HepG2 (cell line): Measurements from ENCODE around the gene SLC43A1. TPM values are rescaled to one million over a fixed set of nuclear protein-coding genes. Genes with fewer than 3 reads are reported as not detected.

ENCODE experiments used
- ATAC-seq: fragments of 200-7000 bp; cut with Tn5 transposase; 3 replicates; pipeline ENCODE4 v1.9.1; 2020; ENCODE audit warnings: mild to moderate bottlenecking, moderate library complexity
- BruUV-seq: library from RNA; stranded (reverse); fragments of 400-500 nt; replicated peaks from 2 replicates; lab custom pipeline; 2021; lab: Mats Ljungman, UMichigan
- CTCF ChIA-PET: fragments of 300-600 bp; formaldehyde crosslinking; extraction: SDS; loops from one replicate; lab custom pipeline; 2021; ENCODE audit warnings: low total read pairs, inconsistent platforms, low intra/inter-chr PET ratio; lab: Yijun Ruan, JAX
- POLR2A ChIA-PET: fragments of 350-600 bp; sonication (Branson Sonifier 250); formaldehyde crosslinking; loops from one replicate; lab custom pipeline; 2020; ENCODE audit warnings: antibody characterized with exemption, inconsistent platforms; lab: Yijun Ruan, JAX
- DNase-seq: peaks from one replicate; pipeline ENCODE4 v3.0.0-alpha.2; 2015; ENCODE audit warnings: low spot score
- FAIRE-seq: peaks from 3 replicates; lab custom pipeline; 2011; peaks lifted over from hg19 to GRCh38; lab: Jason Lieb, UNC
- H2AFZ ChIP-seq: one replicate; pipeline ENCODE4 v1.6.1; 2011; ENCODE audit warnings: low read length, inconsistent platforms
- H3K27ac ChIP-seq: fragments of 300-600 bp; 3 replicates; pipeline ENCODE4 v1.8.0; 2011; ENCODE audit warnings: mixed run types, mild to moderate bottlenecking, mixed read lengths, low read length, inconsistent platforms; ENCODE audit not compliant: insufficient read depth; ENCODE audit errors: extremely low read length
- H3K27me3 ChIP-seq, 2 experiments: fragments of 200-600 bp in 1 of 2; 2 replicates in 1 of 2; 3 replicates in 1 of 2; pipeline versions ENCODE4 v1.6.0 to v1.8.0; 2011; ENCODE audit warnings: low read length in 2 of 2, mild to moderate bottlenecking in 2 of 2, moderate library complexity in 2 of 2, inconsistent platforms in 1 of 2; ENCODE audit not compliant: insufficient read depth in 2 of 2, control insufficient read depth in 1 of 2
- H3K36me3 ChIP-seq, 2 experiments: fragments of 200-600 bp in 1 of 2; replicated peaks in 1 of 2; 2 replicates in 1 of 2; 3 replicates in 1 of 2; pipeline versions ENCODE4 v1.5.1 to v1.8.0; 2011; ENCODE audit warnings: low read length in 2 of 2, inconsistent platforms in 1 of 2; ENCODE audit not compliant: insufficient read depth in 2 of 2, control insufficient read depth in 1 of 2
- H3K4me1 ChIP-seq: 2 replicates; pipeline ENCODE4 v1.5.1; 2012; ENCODE audit warnings: low read length, inconsistent platforms; ENCODE audit not compliant: insufficient read depth
- H3K4me2 ChIP-seq: 2 replicates; pipeline ENCODE4 v1.6.0; 2011; ENCODE audit warnings: low read depth, low read length, inconsistent platforms
- H3K4me3 ChIP-seq, 3 experiments: fragments of 200-600 bp in 1 of 3; sonication (generic), shearing (Covaris generic) in 1 of 3; replicated peaks in 1 of 3; 2 replicates each; pipeline ENCODE4 v1.5.1; 2011 to 2016; ENCODE audit warnings: low read length in 3 of 3, inconsistent platforms in 2 of 3, low read depth in 2 of 3, mild to moderate bottlenecking in 2 of 3, control low read depth in 1 of 3, mixed read lengths in 1 of 3; ENCODE audit not compliant: insufficient read depth in 1 of 3
- H3K79me2 ChIP-seq: one replicate; pipeline ENCODE4 v1.6.1; 2011; ENCODE audit warnings: low read length, inconsistent platforms; ENCODE audit not compliant: insufficient read depth
- H3K9ac ChIP-seq: 2 replicates; pipeline ENCODE4 v1.6.0; 2011; ENCODE audit warnings: mild to moderate bottlenecking, low read depth, low read length, inconsistent platforms; ENCODE audit not compliant: insufficient read depth
- H3K9me3 ChIP-seq: 2 replicates; pipeline ENCODE4 v1.5.1; 2012; ENCODE audit warnings: mild to moderate bottlenecking, low read length
- H4K20me1 ChIP-seq: 2 replicates; pipeline ENCODE4 v1.6.0; 2011; ENCODE audit warnings: inconsistent platforms, mild to moderate bottlenecking, low read length, moderate library complexity; ENCODE audit not compliant: insufficient read depth
- ARID3A ChIP-seq: IDR thresholded peaks from 2 replicates; pipeline ENCODE4 v1.6.1; 2012; ENCODE audit warnings: low read depth, low read length, improper control_type of control experiment
- CEBPG ChIP-seq: IDR thresholded peaks from 2 replicates; pipeline ENCODE4 v1.6.1; 2016
- GABPA ChIP-seq, 2 experiments: IDR thresholded peaks; 2 replicates each; pipeline ENCODE4 v1.6.1; 2011 to 2016; ENCODE audit warnings: low read depth in 2 of 2, low read length in 1 of 2, missing biosample characterization in 1 of 2, missing genetic modification characterization in 1 of 2
- GZF1 ChIP-seq: sonication (generic); formaldehyde crosslinking; IDR thresholded peaks from 2 replicates; pipeline ENCODE4 v1.5.1; 2020; ENCODE audit warnings: mild to moderate bottlenecking, missing genetic modification reagents
- MBD4 ChIP-seq: IDR thresholded peaks from 2 replicates; pipeline ENCODE4 v1.6.1; 2012; ENCODE audit warnings: low read length, inconsistent platforms, borderline replicate concordance
- NFKB2 ChIP-seq: sonication (generic); formaldehyde crosslinking; IDR thresholded peaks from 2 replicates; pipeline ENCODE4 v1.4.0; 2020; ENCODE audit warnings: missing genetic modification reagents, borderline replicate concordance
- NR2F2 ChIP-seq: IDR thresholded peaks from 2 replicates; pipeline ENCODE4 v1.6.1; 2012; ENCODE audit warnings: low read depth, inconsistent platforms, borderline replicate concordance
- RORA ChIP-seq: sonication (generic); formaldehyde crosslinking; IDR thresholded peaks from 2 replicates; pipeline ENCODE4 v1.5.0; 2020; ENCODE audit warnings: mild to moderate bottlenecking, missing genetic modification reagents, moderate library complexity
- TAF1 ChIP-seq: sonication (generic); formaldehyde crosslinking; IDR thresholded peaks from 2 replicates; pipeline ENCODE4 v1.4.0; 2020; ENCODE audit warnings: missing genetic modification reagents
- ZMYM3 ChIP-seq: sonication (generic); formaldehyde crosslinking; IDR thresholded peaks from 2 replicates; pipeline ENCODE4 v1.5.1; 2020; ENCODE audit warnings: mild to moderate bottlenecking, missing genetic modification reagents
- WGBS: methylation state at CpG from one replicate; pipeline ENCODE4 v1.1.6; 2017; ENCODE audit warnings: low lambda C conversion rate; 5-methylcytosine and 5-hydroxymethylcytosine counted together
- in situ Hi-C: cut with HindIII; loops from 2 replicates; pipeline ENCODE4 v1.10.0; 2017; ENCODE audit warnings: low pct_unique_long_range_greater_than_20kb; ENCODE audit not compliant: extremely low pct_ligation_motif_present
- intact Hi-C: fragments of 100-400 bp; cut with micrococcal nuclease; formaldehyde crosslinking; loops from one replicate; pipeline ENCODE4 v1.10.0; 2022; ENCODE audit not compliant: unreplicated experiment
- polyA plus RNA-seq, 8 experiments: library from polyadenylated mRNA; depleted of rRNA in 3 of 8; stranded (reverse) in 7 of 8; unstranded in 1 of 8; fragments of >200 nt; fragmentation: Illumina TruSeq in 4 of 8; extraction: Trizol in 4 of 8; gene quantifications; 2 replicates each; pipeline versions ENCODE4 v1.2.1 to v1.2.3, GENCODE V29; 2011 to 2016; ENCODE audit warnings: low read depth in 4 of 8, missing spikeins in 1 of 8, mixed read lengths in 1 of 8; ENCODE audit not compliant: insufficient read depth in 1 of 8
- total RNA-seq, 5 experiments: library from RNA; depleted of rRNA; stranded (reverse); fragments of >200 nt; fragmentation: Illumina TruSeq; extraction: Trizol; gene quantifications; 2 replicates each; pipeline ENCODE4 v1.2.3, GENCODE V29; 2016; ENCODE audit warnings: low read depth in 1 of 5
- TF ChIP-seq, protein P1 (sequence below): sonication (generic); formaldehyde crosslinking; IDR thresholded peaks from 2 replicates; pipeline ENCODE4 v1.9.0; 2021; ENCODE audit warnings: missing genetic modification reagents, mild to moderate bottlenecking, borderline replicate concordance
- TF ChIP-seq, protein P2 (sequence below): sonication (generic); formaldehyde crosslinking; IDR thresholded peaks from 2 replicates; pipeline ENCODE4 v1.4.0; 2020; ENCODE audit warnings: mild to moderate bottlenecking, missing genetic modification reagents, borderline replicate concordance
- TF ChIP-seq, protein P3 (sequence below): sonication (generic); formaldehyde crosslinking; IDR thresholded peaks from 2 replicates; pipeline ENCODE4 v1.5.0; 2020; ENCODE audit warnings: mild to moderate bottlenecking, missing genetic modification reagents

Gene SLC43A1
- total and polyA plus RNA-seq, 2 of the 13 experiments (the other 11 are each of a cell fraction or from before 2014, with no cell fraction given) = 72.3 to 87.6 TPM

DNA sequence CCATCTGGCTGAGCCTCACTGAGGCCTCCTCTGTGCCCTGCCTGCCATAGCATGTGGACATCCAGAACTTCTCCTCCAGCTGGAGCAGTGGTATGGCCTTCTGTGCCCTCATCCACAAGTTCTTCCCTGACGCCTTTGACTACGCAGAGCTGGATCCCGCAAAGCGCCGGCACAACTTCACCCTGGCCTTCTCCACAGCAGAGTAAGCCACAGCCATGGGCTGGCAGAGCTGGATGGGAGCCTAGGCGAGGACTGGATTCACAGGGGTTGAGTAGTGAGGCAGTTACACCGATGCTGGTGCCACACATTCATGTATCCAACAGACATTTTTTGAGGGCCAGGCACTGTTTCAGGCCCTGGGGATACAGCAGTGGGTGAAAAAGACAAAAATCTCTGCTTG is 30.9 kb upstream of the SLC43A1 start:
- Histone ChIP-seq H3K27me3 (peaks cover 0 to 4% of the 10 kb centered on the region in 2 experiments; a peak in 2 of 5 replicates), H4K20me1 (no peaks in the 10 kb centered on the region), H3K36me3 (0 out of 5 replicates have a peak, but pooled peaks cover 0 to 8% of the 10 kb centered on the region in 2 experiments), H3K79me2 (no peaks in the 10 kb centered on the region), H3K9me3 (no peaks in the 10 kb centered on the region), H3K4me1 (peaks cover 28% of the 10 kb centered on the region), H3K27ac (no peak overlapping the region), H3K4me2 (no peak overlapping the region), H2AFZ (no peak overlapping the region), H3K4me3 (no peak overlapping the region), H3K9ac (no peak overlapping the region)
- DNase-seq = no peak
- in situ Hi-C loops (no loop called here), intact Hi-C loops (no loop called here)
- no TSS peak for BruUV-seq
- CTCF ChIA-PET = interaction anchor here (1.1 to 1.4 kb wide), 2 partner anchors 95 to 99 kb away, joined by 3 to 7 read pairs; no protein-coding TSS in a partner anchor
- WGBS = 98% methylated on average over 7 of the region's 7 CpGs
- FAIRE-seq = no peak
- POLR2A ChIA-PET = interaction anchor here (1.0 to 1.3 kb wide), 2 partner anchors 16 to 93 kb away, joined by 3 to 4 read pairs; partner anchors contain the start of gene TIMM10
- peak; percentile 7; the same call in 1 of the 3 replicates for ATAC-seq
- TF ChIP-seq RORA (CRISPR knock-in tag) (no peak), GABPA (IDR thresholded peaks at IDR 0.05; ENCODE audit: low read depth, low read length) (no peak), GABPA (CRISPR knock-in tag; IDR thresholded peaks at IDR 0.05; ENCODE audit: low read depth) (no peak), MBD4 (no peak), NFKB2 (CRISPR knock-in tag) (no peak), TAF1 (CRISPR knock-in tag) (no peak), NR2F2 (no peak), ZMYM3 (CRISPR knock-in tag) (no peak), GZF1 (CRISPR knock-in tag) (no peak), CEBPG (CRISPR knock-in tag) (no peak), ARID3A (no peak)
- TF ChIP-seq, protein P1, sequence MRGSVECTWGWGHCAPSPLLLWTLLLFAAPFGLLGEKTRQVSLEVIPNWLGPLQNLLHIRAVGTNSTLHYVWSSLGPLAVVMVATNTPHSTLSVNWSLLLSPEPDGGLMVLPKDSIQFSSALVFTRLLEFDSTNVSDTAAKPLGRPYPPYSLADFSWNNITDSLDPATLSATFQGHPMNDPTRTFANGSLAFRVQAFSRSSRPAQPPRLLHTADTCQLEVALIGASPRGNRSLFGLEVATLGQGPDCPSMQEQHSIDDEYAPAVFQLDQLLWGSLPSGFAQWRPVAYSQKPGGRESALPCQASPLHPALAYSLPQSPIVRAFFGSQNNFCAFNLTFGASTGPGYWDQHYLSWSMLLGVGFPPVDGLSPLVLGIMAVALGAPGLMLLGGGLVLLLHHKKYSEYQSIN = no peak
- TF ChIP-seq, protein P2, sequence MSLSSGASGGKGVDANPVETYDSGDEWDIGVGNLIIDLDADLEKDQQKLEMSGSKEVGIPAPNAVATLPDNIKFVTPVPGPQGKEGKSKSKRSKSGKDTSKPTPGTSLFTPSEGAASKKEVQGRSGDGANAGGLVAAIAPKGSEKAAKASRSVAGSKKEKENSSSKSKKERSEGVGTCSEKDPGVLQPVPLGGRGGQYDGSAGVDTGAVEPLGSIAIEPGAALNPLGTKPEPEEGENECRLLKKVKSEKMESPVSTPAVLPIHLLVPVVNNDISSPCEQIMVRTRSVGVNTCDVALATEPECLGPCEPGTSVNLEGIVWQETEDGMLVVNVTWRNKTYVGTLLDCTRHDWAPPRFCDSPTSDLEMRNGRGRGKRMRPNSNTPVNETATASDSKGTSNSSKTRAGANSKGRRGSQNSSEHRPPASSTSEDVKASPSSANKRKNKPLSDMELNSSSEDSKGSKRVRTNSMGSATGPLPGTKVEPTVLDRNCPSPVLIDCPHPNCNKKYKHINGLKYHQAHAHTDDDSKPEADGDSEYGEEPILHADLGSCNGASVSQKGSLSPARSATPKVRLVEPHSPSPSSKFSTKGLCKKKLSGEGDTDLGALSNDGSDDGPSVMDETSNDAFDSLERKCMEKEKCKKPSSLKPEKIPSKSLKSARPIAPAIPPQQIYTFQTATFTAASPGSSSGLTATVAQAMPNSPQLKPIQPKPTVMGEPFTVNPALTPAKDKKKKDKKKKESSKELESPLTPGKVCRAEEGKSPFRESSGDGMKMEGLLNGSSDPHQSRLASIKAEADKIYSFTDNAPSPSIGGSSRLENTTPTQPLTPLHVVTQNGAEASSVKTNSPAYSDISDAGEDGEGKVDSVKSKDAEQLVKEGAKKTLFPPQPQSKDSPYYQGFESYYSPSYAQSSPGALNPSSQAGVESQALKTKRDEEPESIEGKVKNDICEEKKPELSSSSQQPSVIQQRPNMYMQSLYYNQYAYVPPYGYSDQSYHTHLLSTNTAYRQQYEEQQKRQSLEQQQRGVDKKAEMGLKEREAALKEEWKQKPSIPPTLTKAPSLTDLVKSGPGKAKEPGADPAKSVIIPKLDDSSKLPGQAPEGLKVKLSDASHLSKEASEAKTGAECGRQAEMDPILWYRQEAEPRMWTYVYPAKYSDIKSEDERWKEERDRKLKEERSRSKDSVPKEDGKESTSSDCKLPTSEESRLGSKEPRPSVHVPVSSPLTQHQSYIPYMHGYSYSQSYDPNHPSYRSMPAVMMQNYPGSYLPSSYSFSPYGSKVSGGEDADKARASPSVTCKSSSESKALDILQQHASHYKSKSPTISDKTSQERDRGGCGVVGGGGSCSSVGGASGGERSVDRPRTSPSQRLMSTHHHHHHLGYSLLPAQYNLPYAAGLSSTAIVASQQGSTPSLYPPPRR = no peak
- TF ChIP-seq, protein P3, sequence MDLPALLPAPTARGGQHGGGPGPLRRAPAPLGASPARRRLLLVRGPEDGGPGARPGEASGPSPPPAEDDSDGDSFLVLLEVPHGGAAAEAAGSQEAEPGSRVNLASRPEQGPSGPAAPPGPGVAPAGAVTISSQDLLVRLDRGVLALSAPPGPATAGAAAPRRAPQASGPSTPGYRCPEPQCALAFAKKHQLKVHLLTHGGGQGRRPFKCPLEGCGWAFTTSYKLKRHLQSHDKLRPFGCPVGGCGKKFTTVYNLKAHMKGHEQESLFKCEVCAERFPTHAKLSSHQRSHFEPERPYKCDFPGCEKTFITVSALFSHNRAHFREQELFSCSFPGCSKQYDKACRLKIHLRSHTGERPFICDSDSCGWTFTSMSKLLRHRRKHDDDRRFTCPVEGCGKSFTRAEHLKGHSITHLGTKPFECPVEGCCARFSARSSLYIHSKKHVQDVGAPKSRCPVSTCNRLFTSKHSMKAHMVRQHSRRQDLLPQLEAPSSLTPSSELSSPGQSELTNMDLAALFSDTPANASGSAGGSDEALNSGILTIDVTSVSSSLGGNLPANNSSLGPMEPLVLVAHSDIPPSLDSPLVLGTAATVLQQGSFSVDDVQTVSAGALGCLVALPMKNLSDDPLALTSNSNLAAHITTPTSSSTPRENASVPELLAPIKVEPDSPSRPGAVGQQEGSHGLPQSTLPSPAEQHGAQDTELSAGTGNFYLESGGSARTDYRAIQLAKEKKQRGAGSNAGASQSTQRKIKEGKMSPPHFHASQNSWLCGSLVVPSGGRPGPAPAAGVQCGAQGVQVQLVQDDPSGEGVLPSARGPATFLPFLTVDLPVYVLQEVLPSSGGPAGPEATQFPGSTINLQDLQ (CRISPR knock-in tag) = no peak
